HG03097 (cell line): ENCODE results near the gene TMEM178A.

ENCODE experiments used
- ATAC-seq: cut with Tn5 transposase; IDR thresholded peaks from one replicate; pipeline ENCODE4 v1.9.1; 2021; ENCODE audit not compliant: unreplicated experiment, low FRiP score

The TMEM178A gene

DNA sequence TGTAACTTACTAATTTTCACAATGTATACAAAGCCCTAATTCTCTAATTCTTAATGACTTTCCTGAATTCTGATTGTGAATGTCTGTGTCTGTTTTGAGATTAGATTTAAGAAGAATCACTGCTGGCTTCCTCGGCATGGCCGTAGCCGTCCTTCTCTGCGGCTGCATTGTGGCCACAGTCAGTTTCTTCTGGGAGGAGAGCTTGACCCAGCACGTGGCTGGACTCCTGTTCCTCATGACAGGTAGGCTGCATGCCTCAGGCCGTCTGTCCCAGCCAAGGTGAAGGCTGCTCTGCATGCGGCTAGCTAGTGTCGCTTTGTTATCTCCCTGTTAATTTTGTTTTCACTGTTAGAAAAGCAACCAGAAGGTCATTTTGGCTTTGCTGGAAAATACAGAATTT is 41.2 kb downstream of the TMEM178A start:
- ATAC-seq = no peak

DNA sequence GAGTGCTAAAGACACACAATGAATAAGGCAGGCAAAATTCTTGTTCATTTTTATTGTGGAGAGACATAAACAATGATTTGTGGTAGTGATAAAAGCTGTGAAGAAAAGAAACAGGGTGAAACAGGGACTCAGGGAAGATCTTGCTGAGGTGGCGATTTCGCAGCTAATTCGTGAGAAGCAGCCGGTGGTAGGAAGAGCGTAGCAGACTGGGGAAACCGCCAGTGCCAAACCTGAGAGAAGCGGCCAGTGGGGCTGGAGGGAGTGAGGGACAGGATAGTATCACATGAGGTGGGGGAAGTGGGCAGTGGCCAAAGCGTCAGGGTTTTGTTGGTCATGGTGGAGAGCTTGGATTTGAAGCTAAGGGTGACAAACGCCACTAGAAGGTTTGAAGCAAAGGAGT is 42.3 kb downstream of the TMEM178A start:
- ATAC-seq = no peak

DNA sequence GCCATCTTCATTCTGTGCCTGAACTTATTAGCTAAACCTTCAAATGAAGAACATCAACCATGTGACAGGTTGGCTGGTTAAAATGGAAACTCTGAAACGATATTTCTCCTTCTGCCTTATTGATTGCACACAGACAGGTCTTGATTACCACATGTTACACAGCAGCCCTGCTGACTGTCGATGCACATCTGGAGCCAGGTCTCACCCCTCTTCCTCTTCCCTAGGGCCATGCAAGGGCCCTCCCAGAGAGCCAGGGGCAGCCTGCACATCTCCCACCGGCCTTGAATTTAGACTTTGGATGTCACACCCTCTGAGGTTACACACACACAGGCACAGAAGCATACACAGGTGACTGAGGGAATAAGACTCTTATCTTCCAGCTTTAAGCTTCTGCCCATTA is 45.1 kb downstream of the TMEM178A start:
- ATAC-seq = no peak

DNA sequence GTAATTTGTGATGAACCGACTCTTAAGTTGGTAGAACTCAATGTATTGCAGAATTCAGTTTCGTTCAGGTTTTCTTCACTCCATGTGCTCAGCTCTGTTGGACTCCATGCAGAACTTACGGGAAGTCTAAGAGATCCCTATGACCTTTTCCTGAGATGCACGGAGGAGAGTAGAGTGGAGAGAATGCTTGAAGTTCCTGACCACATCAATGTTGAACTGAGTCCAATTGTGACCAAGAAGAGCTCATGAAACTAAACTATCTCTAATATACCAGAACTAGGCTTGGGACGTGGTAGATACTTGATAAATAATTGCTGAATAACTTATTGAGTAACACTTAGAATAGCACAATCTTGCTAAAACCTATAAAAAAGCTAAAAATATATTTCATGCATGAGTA is 47.2 kb downstream of the TMEM178A start:
- ATAC-seq = no peak

DNA sequence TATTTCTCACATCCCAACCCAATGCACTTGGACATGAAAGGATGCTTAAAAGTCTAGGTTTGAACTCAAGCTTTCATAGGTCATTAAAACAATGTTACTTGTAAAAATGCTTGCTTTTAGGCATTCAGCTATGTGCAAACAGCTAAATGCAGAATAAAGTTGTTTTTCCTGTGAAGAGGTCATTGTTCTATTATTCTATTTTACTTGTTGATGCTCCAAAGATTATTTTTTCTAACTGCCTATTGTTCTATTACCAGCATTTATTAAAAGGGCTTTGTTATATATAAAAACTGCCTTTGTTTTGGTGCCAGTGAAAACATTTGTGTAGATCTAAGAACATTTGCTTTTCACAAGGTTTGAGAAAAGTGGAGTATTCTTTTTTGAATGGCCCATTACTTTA is 49.4 kb downstream of the TMEM178A start:
- no peak for ATAC-seq

DNA sequence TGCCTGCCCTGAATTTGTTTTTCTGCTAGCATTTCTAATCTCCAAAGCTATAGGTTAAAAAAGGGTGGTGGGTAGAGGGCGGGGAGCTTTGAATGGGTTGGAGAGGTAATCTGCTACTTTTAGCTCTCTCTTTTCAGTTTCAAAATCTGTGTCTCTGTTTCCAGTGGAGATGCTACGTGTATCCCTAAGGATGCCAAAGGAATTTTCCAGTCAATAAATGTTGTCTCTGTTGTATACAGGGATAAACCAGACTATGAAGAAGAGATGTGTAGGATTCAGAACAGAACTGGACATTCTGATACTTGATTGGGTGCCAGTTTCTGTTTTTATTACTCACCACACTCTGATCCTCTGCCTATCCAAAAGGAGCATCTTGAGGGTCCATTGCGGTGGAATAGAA is 50.1 kb downstream of the TMEM178A start:
- no peak for ATAC-seq

DNA sequence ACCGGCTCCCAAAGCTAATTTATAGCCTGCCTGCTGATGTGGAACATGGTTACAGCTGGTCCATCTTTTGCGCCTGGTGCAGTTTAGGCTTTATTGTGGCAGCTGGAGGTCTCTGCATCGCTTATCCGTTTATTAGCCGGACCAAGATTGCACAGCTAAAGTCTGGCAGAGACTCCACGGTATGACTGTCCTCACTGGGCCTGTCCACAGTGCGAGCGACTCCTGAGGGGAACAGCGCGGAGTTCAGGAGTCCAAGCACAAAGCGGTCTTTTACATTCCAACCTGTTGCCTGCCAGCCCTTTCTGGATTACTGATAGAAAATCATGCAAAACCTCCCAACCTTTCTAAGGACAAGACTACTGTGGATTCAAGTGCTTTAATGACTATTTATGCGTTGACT is 51.4 kb downstream of the TMEM178A start:
- no peak for ATAC-seq

DNA sequence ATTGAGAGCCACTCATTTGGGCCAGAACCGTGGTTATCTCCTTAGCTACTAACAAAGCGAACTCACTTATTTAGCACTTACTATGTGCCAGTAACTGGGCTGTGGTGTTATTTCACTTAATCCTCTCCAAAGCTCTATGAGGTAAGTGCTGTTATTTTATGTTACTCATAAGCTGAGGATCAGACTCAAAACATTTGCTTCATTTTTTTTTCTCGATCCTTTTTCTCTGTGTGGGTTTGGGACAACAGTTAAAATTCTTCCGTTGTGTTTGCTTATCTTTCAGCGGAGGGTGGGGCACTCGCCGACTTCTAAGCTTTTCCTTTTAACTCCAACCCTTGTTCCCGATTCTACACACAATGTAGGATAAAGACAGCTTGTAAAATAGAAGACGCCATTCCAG is 52.8 kb downstream of the TMEM178A start:
- no peak for ATAC-seq

DNA sequence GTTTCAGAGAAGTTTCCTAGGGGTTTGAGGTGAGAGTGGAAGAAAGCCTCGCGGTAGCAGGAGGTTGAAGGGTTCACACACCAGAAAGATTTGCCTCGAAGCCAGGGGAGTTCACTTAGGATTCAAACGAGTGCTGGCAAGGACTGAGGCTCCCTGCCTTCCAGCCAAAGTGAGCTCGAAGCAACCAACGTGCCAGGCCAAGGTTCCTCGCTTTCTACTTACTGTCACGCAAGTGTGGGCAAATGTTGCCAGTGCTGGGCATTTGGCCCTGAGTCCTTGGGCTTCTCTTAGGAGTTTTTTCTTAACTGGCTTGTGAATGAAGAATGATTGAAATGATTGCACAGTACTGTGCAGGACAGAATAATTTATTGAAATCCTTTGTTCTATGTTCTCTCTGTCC is 53.6 kb downstream of the TMEM178A start:
- no peak for ATAC-seq

DNA sequence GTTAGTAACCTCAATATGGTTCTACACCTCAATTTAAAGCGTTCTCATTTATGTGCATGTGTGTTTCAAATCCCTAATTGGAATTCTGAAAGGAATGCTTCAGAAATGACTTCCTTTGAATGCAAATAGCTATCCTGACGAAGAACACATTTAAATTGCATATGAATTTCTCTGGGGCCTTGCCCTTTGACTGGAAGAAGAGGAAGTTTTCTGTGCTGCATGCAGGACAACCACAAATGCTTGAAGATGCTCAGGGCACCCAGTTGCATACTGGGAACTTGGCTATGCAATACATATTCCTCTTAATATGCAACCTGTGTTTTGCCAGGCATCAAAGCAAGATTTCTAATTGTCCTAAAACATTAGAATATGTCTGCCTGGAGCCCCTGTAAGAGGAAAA is 55.3 kb downstream of the TMEM178A start:
- no peak for ATAC-seq

DNA sequence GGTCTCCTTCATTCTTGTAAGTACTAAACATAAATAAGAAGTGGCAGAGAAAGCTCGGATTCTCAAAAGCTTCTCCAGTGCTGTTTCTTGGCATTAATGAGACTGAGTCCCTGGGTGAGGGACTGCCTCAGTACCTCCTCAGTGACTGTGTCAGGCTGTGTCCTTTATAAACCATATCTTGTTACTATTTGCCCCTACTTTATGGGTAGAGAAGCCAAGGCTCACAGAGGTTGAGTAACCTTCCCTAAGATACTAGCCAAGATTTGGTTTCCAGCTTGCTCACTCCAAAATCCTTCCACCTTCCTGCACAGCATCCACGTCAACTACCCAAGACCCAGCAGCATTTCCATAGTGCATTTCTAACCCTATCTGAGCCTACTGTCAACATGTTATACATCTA is 57.8 kb downstream of the TMEM178A start:
- no peak for ATAC-seq

DNA sequence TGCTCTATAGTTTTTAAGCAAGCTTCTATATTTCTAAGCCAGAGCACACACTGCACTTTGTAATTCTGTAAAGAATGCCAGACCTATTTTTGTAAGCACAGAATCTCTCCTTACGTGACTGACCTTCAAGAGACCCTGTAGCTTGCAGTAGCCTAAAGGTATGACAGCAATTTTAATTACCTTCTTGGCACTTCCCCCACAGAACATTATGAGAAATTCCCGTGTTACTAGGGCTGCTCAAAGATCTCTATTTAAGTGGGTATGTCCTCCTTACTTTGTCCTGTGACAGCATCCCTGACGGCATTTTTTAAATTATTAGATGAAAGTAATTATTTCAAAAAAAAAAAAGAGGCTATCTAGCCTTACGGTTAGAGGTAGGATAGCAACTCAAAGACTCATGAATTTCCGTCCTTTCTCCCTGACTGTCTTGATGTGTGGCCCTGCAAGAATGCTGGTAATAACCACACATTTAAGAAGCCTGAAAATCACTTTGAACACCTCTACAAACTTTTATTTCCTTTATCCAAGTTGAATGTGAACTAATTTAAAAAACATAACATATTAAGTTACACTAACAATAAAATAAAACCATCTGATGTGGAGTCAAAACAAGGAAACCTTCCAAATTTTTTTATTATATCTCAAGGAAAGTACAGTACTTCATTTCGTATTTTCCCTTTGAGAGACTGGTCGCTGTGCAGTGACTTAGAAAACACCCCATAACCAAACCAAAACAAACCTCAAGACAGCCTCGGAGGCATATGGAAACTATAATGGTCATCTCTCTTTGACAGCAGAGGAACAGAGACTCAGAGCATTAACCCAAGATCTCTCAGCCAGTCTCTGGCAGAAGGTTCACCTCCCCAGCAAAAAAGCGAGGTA is 58.5 kb downstream of the TMEM178A start:
- no peak for ATAC-seq

DNA sequence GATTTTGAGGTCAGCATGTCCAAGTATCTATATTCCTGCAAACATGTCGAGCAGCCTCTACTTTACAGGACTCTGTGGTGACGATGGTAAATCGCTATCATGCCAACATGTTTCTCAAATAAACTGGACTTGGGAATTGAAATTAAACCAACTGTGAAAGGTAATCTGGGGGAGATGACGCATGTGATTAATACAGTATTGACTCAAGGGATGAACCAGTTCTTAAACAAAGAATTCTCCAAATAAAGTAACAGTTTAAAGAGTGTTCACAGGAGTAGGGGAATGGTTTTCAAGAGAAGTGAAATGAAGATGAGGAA is 59.1 kb downstream of the TMEM178A start:
- ATAC-seq = no peak

DNA sequence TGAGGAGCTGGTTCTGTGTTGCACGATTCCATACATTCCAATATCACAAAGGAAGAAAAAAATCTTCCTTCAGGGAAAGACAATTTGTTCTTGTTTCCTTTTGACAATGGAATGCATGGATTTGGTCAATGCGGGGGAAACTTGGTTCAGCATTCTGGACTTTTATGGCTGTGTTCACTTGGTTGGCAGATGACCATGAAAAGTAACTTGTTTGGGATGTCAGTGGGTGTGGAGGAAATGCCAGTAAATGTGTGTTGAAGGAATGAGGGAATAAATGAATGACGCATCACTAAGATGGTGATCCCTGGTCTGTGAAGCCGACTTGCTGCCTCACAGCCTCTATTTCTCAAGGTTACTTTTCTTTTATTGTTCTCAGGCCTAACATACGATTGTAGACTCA is 59.7 kb downstream of the TMEM178A start:
- no peak for ATAC-seq

DNA sequence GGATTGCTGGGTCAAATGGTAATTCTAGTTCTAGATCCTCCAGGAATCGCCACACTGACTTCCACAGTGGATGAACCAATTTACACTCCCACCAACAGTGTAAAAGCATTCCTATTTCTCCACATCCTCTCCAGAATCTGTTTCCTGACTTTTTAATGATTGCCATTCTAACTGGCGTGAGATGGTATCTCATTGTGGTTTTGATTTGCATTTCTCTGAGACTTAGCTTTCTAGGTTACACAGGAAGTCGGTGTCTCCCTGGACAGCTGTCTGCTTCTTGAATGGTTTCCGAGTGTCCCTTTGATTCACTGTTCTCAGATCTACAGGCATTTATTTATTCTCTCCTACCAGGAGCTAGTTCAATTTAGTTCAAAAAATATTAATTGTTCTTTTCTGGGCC is 62.4 kb downstream of the TMEM178A start:
- peak; percentile 51 for ATAC-seq

DNA sequence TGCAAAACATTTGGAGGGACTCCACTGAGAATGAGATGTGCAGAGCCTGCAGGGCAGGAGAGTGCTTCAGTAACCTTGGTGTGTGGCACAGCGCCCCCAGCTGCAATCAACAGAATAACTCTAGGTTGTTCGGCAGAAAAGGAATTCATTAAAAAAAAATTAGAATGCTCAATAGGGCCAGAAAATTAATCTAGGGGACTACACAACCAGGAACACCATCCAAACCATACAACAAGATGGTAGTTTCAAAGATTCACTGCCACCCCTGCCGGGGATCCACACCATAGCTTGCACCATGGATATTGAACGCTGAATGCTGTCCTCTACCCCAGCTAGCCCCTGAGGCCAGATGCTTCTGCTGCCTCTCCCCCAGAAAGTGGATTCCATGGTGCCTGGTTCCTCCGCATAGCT is 63.2 kb downstream of the TMEM178A start:
- ATAC-seq = no peak

DNA sequence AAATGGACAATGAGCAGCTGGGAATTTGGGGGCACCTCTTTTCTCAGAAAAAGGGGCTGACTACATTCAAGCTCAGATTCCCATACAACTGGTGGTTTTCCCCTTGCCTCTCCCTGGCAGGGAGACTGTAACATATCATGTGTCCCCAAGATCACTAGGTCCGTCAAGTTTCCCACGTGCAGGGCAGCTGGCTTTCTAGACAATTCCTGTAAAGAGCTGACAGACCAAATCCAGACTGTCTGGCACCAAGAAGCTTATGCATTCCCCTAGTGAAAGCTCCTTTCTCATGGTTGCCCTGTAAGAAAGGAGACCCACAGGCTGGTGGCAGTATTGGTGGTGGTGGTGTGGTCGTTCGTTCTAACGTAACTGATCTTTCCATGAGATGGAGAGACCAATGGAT is 64.6 kb downstream of the TMEM178A start:
- no peak for ATAC-seq

DNA sequence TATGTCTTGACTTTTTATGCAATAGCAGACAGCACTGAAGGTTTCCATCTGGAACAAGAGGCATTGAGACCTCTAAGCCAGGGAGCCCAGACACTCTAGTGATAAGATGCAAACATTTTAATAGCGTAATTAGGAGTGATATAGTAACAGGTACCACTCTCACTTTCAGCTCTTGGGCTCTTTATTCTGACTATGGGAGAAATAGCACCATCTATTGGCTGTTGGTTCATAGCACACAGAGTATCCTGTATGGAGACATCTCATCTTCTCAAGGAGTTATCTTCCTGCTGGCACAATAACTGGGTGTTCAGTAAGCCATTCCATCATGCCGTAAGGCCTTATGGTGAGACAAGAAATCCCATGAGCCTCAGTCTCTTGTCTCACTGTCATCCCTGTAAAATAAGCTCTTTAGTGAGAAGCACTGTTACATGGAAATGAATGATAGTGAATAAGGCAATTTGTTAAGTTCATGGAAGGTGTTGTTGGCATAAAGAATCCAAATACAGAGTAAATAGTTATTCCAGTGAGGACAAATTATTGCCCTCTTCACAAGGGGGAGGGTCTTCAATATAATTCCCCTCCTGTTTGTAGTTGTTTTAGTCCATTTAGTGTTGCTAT is 65.1 kb downstream of the TMEM178A start:
- peak; percentile 49 for ATAC-seq

DNA sequence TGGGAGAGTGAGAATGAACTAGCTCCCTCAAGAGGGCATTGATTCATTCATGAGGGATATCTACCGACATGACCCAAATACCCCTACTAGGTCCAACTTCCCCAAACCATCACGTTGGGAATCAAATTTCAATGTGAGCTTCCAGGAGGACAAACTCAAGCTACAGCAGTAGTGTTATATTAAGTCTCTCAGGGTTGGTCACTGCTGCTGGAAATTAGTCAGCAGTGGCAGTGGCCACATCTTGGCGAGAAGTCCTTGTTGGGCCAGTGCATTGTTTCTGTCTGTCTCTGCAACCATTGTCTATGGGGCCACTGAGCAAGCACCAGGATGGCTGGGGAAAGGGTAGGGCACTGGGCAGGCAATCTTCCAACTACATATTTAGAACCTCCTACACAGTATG is 65.8 kb downstream of the TMEM178A start:
- ATAC-seq = no peak

DNA sequence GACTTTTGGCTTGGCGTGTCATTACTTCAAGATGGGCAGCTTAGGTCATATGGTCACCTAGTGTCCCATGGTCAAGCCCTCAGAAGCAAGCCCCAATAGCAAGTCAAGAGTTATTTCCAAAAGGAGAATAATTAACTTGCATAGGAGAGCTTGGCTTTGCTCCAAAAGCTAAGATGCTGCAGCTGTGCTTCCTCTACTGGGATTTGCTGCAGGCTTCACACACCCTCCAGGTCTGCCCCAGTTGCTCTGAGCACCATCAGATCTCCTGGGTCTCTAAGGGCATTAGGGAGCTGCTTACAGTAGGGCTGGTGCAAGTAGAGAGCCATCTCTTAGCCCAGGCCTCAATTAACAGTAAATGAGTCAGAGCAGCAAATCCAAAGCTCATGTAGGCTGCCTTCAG is 66.8 kb downstream of the TMEM178A start:
- ATAC-seq = no peak

DNA sequence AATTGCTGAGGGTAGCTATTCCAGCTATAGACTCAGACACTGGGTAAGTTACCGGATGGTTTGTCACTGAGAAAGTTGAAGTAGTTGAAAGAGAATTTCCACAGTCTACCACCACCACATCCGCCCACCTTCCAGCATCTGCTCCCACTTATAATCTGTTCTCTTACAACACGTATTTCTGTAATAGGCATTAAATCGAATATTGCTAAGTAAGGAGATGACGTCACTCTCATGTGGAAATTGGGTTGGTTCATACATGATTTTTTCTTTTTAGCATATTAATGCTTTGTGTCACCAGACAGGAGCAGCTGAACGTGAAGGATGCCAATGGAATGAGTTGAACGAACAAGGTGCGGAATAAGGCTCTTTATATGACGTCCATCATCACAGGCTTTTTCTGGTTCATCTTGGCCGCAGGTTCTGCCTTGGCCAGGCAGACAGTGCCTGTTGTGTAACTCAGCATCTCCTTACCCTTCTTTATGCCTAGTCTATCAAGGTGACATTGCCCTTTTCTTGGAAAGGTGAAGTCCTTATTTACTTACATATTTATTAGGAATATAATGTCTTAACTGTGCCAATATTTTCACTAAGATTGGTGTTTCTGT is 67.5 kb downstream of the TMEM178A start:
- no peak for ATAC-seq

DNA sequence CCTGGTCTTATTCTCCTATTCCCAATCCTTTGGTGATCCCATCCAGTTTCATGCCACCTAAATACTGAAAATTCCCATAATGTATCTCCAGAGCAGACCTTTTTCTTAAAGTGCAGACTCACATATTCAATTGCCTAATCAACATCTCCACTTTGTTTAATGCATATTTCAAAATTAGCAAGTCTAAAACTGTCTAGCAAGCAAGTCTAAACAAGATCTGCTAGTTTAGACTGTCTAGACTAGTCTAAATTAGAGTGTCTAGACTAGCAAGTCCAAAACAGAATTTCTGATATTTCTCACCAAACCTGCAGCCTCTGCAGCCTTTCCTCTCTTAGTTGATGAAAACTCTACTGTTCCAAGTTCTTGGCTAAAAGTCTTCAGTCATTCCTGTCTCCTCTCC is 68.7 kb downstream of the TMEM178A start:
- ATAC-seq = no peak
